Sigmoid colon (tissue), 4 donors: ENCODE measurements around the gene CACNA1F.

Experiments used
- POLR2A ChIP-seq, 2 donors: fragments of 450-650 bp; IDR thresholded peaks; one replicate each; pipeline ENCODE4 v1.6.1; 2016; ENCODE audit warnings: antibody characterized with exemption in 2 of 2, mild to moderate bottlenecking in 2 of 2, moderate library complexity in 2 of 2
- POLR2AphosphoS5 ChIP-seq, 4 donors: sonication (generic); formaldehyde crosslinking; IDR thresholded peaks; one replicate each; pipeline ENCODE4 v1.6.1; 2017; ENCODE audit warnings: antibody characterized with exemption in 4 of 4
- TF ChIP-seq, protein P1 (sequence below), 4 experiments: fragments of 450-650 bp in 3 of 4; fragments of 200-600 bp in 1 of 4; IDR thresholded peaks; one replicate each; pipeline ENCODE4 v1.5.1; 2016 to 2019; ENCODE audit warnings: antibody characterized with exemption in 4 of 4, mild to moderate bottlenecking in 3 of 4, moderate library complexity in 2 of 4

DNA sequence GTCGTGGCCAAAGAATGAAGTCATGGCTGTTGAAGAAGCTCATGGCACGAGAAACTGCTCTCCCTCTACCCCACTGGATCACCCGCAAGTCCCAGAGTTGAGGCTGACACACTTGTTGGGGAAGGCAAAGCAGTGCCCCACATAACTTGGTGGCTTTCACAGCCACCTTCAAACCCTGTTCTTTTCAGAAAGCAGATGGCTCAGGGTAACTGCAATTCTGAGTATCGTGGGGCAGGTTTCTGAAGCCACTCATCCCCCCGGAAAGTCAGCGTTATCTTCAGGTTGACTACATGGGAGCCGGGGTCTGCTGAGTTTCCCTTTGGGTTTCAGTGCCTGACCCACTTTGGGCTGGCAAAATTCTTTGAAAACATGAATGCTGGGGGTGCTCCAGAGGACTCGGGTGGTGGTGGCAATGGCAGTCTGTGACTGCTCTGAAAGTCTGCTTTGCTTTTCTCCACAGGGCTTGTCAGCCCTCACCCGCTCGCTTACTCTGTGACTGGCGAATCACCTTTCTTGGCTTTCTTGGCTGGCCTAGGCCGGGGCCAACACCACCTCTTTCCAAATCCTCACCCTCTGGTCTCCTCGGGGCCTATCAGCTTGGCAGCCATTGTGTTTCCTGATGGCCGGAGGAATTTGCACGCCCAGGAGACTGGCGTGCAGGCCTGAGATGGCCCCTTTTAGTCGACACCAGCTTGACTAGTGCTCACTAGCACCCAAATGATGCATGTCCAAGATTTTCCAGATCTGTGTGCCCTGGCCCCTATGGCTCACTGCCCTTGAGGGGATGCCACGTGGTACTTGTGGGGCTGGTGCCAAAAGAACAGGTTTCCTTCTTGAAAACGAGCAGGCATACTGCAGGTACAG lies 43.8 kb upstream of the CACNA1F start:
- TF ChIP-seq POLR2A (IDR thresholded peaks at IDR 0.05) (no peak), POLR2AphosphoS5 (IDR thresholded peaks at IDR 0.05) (no peak)
- TF ChIP-seq, protein P1, sequence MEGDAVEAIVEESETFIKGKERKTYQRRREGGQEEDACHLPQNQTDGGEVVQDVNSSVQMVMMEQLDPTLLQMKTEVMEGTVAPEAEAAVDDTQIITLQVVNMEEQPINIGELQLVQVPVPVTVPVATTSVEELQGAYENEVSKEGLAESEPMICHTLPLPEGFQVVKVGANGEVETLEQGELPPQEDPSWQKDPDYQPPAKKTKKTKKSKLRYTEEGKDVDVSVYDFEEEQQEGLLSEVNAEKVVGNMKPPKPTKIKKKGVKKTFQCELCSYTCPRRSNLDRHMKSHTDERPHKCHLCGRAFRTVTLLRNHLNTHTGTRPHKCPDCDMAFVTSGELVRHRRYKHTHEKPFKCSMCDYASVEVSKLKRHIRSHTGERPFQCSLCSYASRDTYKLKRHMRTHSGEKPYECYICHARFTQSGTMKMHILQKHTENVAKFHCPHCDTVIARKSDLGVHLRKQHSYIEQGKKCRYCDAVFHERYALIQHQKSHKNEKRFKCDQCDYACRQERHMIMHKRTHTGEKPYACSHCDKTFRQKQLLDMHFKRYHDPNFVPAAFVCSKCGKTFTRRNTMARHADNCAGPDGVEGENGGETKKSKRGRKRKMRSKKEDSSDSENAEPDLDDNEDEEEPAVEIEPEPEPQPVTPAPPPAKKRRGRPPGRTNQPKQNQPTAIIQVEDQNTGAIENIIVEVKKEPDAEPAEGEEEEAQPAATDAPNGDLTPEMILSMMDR (IDR thresholded peaks at IDR 0.05) = no peak
